MM.1S (cell line): ENCODE measurements around the gene FILIP1.
A peak's percentile ranks its signal among the peaks of the same experiment; 100 is the strongest.

Source experiments
- CTCF ChIP-seq: fragments of 300-600 bp; sonication (generic); IDR thresholded peaks from 2 replicates; pipeline ENCODE4 v1.5.1; 2016; ENCODE audit warnings: antibody characterized with exemption, low read length, mixed read lengths
- EZH2phosphoT487 ChIP-seq: fragments of 300-600 bp; sonication (generic); IDR thresholded peaks from 2 replicates; pipeline ENCODE4 v1.6.1; 2018; ENCODE audit warnings: antibody characterized with exemption, low read length

DNA sequence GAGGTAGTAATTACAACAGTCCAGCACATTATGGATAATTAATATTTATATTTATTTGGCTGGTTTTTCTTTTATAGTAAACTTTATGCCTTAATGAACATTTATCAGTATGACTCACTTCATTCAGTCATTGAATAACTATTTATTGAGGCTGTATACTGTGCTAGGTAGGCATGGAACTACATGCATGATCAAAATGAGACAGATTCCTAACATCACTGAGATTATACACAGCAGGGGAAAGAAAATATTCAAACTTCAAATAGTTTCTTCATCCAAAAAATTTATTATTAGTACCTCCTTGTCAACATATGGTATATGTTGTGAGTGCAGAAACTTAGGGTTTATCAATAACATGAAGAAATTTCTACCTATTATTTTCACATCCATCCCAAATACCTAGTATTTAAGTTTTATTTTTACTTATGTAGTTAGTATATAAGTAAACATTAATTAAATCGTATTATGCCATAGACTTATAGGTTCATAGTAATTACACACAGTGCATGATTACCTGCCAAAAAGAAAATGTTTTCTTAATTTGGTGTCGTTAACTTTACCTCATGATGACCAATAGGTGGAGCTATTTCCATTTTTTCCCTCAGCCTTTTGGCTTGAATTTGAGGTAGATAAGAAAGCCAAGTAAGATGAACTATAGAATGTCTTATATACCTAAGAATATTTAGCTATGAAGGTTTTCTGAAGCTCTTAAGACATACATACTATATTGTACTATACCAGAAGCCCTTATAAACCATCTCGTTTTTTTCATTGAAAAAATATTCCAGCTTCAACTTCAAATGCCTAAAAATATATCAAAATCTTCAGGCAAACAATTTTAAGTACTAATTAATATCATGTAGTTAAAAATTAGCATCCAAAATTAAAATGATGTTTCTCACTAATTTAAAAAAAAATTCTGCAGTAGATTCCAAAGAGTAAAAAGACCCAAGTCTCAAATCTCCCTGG lies 196.5 kb downstream of the FILIP1 start:
- TF ChIP-seq CTCF (peak; percentile 65), EZH2phosphoT487 (no peak)
